HG03196 (cell line): Measurements from ENCODE around the gene RTN3.
A peak's percentile ranks its signal among the peaks of the same experiment; 100 is the strongest.
"Not testable (repeated sequence)": the region's sequence is repeated elsewhere in the genome, so short reads cannot be mapped to it uniquely, and the experiment has no call there.

ENCODE experiments used
- ATAC-seq: cut with Tn5 transposase; IDR thresholded peaks from one replicate; pipeline ENCODE4 v1.9.1; 2021; ENCODE audit not compliant: unreplicated experiment

Gene RTN3, protein sequence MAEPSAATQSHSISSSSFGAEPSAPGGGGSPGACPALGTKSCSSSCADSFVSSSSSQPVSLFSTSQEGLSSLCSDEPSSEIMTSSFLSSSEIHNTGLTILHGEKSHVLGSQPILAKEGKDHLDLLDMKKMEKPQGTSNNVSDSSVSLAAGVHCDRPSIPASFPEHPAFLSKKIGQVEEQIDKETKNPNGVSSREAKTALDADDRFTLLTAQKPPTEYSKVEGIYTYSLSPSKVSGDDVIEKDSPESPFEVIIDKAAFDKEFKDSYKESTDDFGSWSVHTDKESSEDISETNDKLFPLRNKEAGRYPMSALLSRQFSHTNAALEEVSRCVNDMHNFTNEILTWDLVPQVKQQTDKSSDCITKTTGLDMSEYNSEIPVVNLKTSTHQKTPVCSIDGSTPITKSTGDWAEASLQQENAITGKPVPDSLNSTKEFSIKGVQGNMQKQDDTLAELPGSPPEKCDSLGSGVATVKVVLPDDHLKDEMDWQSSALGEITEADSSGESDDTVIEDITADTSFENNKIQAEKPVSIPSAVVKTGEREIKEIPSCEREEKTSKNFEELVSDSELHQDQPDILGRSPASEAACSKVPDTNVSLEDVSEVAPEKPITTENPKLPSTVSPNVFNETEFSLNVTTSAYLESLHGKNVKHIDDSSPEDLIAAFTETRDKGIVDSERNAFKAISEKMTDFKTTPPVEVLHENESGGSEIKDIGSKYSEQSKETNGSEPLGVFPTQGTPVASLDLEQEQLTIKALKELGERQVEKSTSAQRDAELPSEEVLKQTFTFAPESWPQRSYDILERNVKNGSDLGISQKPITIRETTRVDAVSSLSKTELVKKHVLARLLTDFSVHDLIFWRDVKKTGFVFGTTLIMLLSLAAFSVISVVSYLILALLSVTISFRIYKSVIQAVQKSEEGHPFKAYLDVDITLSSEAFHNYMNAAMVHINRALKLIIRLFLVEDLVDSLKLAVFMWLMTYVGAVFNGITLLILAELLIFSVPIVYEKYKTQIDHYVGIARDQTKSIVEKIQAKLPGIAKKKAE

DNA sequence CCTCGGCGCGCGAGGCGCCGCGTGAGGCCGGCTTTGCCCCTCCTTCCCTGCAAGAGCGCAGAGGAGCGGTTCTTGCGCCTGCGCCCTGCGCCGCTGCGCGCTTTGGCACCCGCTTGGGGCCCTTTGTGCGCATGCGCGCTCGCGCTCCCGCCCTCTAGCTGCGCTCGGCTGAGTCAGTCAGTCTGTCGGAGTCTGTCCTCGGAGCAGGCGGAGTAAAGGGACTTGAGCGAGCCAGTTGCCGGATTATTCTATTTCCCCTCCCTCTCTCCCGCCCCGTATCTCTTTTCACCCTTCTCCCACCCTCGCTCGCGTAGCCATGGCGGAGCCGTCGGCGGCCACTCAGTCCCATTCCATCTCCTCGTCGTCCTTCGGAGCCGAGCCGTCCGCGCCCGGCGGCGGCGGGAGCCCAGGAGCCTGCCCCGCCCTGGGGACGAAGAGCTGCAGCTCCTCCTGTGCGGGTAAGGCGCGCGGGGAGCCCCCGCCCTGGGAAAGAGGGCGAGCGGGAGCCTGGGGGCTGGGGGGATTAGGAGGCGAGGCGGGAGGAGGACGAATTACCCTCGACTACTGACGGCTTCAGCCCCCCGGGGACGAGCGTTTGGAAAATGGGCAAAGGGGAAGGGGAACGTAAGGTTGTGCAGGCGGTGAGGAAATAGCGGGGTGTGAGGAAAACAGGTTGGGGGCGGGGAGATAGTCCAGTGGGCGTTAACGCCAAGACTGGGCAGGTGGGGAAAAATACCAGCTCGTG is at the start of gene RTN3:
Gene RTN3 (plus strand): TSS at position 180 of the 745 bp plus-strand sequence. CDS start 137 bp downstream, at position 317.
- ATAC-seq = peak; percentile 86

DNA sequence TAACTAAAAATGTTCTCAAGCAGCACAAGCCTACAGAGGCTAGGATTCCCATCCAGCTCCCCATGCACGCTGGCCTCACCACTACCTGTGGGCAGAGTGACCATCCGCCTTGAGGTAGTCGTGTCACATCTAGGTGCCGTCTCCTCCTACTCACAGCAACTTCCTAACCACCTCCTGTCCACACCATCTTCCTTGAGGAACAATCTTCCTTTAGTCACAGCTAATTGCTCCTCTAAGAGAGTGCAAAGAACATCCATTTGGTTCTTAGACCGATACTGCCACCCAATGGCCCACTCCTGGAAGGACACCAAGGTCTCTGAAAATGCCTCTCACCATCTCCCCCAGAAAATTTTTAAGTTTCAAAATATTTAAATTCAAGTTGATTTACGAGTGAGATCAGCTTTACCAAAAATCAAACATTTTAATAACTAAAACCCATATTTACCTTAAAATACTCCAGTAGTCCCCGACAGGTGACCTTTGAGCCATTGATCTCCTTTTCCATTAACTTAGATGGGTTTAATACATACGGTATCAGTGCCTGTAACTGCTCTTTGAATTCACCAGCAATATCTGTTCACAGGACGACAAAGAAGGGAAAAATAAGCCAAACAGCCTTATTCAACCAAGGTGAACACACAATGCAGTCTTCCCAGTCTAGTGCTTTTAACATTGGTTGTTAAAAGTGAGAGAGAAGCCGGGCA is 45.4 kb upstream of the RTN3 start:
- ATAC-seq = no peak

- ATAC-seq = not testable (repeated sequence)
Measured at GRCh38 chr11:63638436-63638835, 42.9 kb upstream of the RTN3 start.

GRCh38 chr11:63639199-63639832 is 42.0 kb upstream of the RTN3 start:
- no peak for ATAC-seq

- ATAC-seq = no peak
Measured at GRCh38 chr11:63641727-63642126, 39.6 kb upstream of the RTN3 start.

GRCh38 chr11:63643205-63643604 is 38.1 kb upstream of the RTN3 start:
- no peak for ATAC-seq

DNA sequence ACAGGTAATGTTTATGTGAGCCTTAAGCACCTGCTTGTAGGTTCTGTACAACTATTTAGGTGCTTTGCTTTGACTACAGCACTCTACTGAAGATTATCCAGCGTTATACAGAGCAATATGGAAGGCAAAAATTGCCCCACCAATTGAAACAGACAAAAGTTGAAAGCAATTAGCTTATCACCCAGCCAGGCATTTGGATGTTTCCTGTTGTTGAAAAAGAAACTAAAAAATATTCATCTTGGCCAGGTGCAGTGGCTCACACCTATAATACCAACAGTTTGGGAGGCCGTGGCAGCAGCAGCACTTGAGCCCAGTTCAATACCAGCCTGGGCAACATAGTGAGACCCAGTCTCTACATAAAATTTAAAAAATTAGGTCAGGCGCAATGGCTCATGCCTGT is 28.6 kb upstream of the RTN3 start:
- no peak for ATAC-seq

DNA sequence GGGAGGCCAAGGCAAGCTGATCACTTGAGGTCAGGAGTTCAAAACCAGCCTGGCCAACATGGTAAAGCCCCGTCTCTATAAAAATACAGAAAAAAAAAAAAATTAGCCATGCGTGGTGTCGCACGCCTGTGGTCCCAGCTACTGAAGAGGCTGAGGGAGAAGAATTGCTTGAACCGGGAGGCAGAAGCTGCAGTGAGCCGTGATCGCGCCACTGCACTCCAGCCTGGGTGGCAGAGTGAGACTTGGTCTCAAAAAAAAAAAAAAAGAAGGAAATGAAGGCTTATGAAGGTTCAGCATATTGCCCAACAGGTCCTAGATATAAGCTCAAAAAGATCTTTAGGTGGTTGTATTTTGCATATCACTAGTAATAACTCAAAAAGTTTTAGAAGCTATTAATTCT is 20.3 kb upstream of the RTN3 start:
- ATAC-seq = no peak

DNA sequence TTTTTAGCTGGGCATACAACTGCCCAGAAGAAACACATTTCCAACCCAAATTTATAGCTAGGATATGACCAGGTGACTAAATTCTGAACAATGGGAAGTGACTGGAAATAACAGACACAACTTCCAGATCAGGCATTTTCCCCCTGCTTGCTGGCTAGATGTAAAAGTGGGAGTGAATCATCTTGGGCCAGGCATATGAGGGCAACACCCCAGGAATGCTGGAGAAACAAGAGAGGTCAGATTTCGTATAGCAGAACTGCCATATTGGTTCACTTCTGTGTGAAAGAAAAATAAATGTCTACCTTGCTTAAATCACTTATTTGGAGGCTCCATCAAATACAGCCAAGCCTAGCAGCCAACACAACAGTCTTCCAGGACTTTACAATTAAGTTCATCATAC is 17.5 kb upstream of the RTN3 start:
- no peak for ATAC-seq

- ATAC-seq = no peak
Measured at GRCh38 chr11:63666874-63667273, 14.4 kb upstream of the RTN3 start.

- no peak for ATAC-seq
Measured at GRCh38 chr11:63667995-63668795, 13.1 kb upstream of the RTN3 start.

DNA sequence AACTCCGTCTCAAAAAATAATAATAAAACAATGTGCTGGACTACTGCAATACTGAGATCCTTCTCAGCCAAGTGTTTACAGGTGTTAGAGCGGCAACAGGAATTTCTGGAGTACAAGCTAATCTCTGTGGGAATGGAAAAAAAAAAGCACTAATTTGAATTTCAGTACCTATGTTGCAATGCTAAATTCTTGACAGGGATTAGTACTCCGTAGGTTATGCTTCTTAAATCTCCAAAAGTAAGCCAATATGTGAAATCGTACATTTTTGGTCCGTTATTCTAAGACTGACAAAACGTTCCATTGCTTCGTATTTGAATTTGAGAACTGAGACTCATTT is 11.2 kb upstream of the RTN3 start:
- no peak for ATAC-seq

GRCh38 chr11:63670433-63671321 is 10.6 kb upstream of the RTN3 start:
- ATAC-seq = peak; percentile 53

GRCh38 chr11:63671322-63672155 is 9.8 kb upstream of the RTN3 start, which contains the start of gene ATL3:
TSS of gene ATL3 (minus strand) at chr11:63671376. CDS start at chr11:63671335, 41 bp downstream.
- peak; percentile 86 for ATAC-seq

- ATAC-seq = no peak
Measured at GRCh38 chr11:63672156-63672463, 9.2 kb upstream of the RTN3 start.

DNA sequence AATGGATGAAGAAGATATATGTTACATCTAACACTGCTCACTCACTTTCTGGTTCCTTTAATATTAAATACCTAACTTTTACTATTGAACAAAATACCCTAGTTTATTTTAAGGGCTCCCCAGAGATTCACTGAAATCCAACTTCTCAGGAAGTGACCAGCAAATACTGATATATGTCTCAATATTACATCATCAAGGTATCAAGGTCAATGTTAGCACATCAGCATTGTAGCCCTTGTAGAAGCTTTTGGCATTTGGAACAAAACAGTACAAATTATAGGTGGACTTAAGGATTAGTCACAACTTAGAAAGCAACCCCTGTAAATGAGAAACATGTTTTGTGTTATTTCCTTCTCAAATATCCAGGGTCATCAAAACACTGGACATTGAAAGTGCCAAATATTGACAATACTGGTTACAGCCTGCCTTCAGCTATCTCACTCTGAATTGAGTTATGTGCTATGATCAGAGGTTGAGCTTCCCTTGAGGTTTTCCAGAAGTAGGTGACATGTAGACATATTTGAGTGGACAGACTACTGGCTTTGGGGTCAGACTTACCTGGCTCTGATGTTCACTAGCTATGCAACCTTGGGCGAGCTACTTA is 8.3 kb upstream of the RTN3 start:
- ATAC-seq = no peak

GRCh38 chr11:63673579-63673978 is 7.7 kb upstream of the RTN3 start:
- no peak for ATAC-seq
